GM12878 (cell line): Measurements from ENCODE around the gene PCNX1. TPM values are rescaled to one million over a fixed set of nuclear protein-coding genes. Genes with fewer than 3 reads are reported as not detected.
A peak's percentile ranks its signal among the peaks of the same experiment; 100 is the strongest.

Experiments used
- ATAC-seq: fragments of 200-7000 bp; cut with Tn5 transposase; 3 replicates; pipeline ENCODE4 v1.9.1; 2020; ENCODE audit warnings: mild to moderate bottlenecking, moderate library complexity
- BruUV-seq: library from RNA; stranded (reverse); fragments of 400-500 nt; replicated peaks from 2 replicates; lab custom pipeline; 2021; lab: Mats Ljungman, UMichigan
- CTCF ChIA-PET: fragments of 300-600 bp; sonication (Branson Sonifier 250); formaldehyde crosslinking; extraction: SDS; loops from one replicate; lab custom pipeline; 2021; ENCODE audit warnings: inconsistent platforms; lab: Yijun Ruan, JAX
- POLR2A ChIA-PET: fragments of 350-600 bp; formaldehyde crosslinking; extraction: SDS; loops from one replicate; lab custom pipeline; 2021; ENCODE audit warnings: inconsistent platforms; lab: Charles Lee
- RAD21 ChIA-PET: fragments of 300-600 bp; sonication (Branson Sonifier 250); formaldehyde crosslinking; loops from one replicate; lab custom pipeline; 2023; ENCODE audit warnings: antibody characterized with exemption; ENCODE audit not compliant: unreplicated experiment; lab: Charles Lee
- SMC1A ChIA-PET: fragments of 300-600 bp; sonication (Branson Sonifier 250); formaldehyde crosslinking; loops from one replicate; lab custom pipeline; 2023; ENCODE audit not compliant: unreplicated experiment, uncharacterized antibody; lab: Charles Lee
- DNase-seq: peaks from one replicate; pipeline ENCODE4 v3.0.0-alpha.2; 2011; ENCODE audit warnings: low read depth, low spot score
- FAIRE-seq: peaks from 3 replicates; lab custom pipeline; 2011; peaks lifted over from hg19 to GRCh38; lab: Jason Lieb, UNC
- H2AFZ ChIP-seq: 2 replicates; pipeline ENCODE4 v1.6.0; 2011; ENCODE audit warnings: low read depth, low read length, control low read depth; ENCODE audit not compliant: control insufficient read depth
- H3K27ac ChIP-seq: 2 replicates; pipeline ENCODE4 v1.5.1; 2011; ENCODE audit warnings: control low read depth; ENCODE audit not compliant: control insufficient read depth, insufficient read depth
- H3K27me3 ChIP-seq, 2 experiments: replicated peaks in 1 of 2; 2 replicates each; pipeline versions ENCODE4 v1.6.0 to v1.6.1; 2011; ENCODE audit warnings: low read length in 1 of 2; ENCODE audit not compliant: control insufficient read depth in 2 of 2, insufficient read depth in 2 of 2
- H3K36me3 ChIP-seq, 2 experiments: 2 replicates each; pipeline ENCODE4 v1.5.1; 2011; ENCODE audit warnings: low read length in 1 of 2; ENCODE audit not compliant: control insufficient read depth in 2 of 2, insufficient read depth in 2 of 2
- H3K4me1 ChIP-seq: 2 replicates; pipeline ENCODE4 v1.6.1; 2011; ENCODE audit warnings: mild to moderate bottlenecking, low read length, moderate library complexity, mixed read lengths; ENCODE audit not compliant: control insufficient read depth, insufficient read depth
- H3K4me2 ChIP-seq: 2 replicates; pipeline ENCODE4 v1.6.0; 2011; ENCODE audit warnings: control low read depth; ENCODE audit not compliant: control insufficient read depth, insufficient read depth
- H3K4me3 ChIP-seq: fragments of 200-600 bp; sonication (generic); 2 replicates; pipeline ENCODE4 v1.5.1; 2016
- H3K79me2 ChIP-seq: 2 replicates; pipeline ENCODE4 v1.6.0; 2011; ENCODE audit warnings: low read length; ENCODE audit not compliant: control insufficient read depth, insufficient read depth
- H3K9ac ChIP-seq: 2 replicates; pipeline ENCODE4 v1.8.0; 2011; ENCODE audit warnings: low read length, control low read depth, mixed read lengths; ENCODE audit not compliant: control insufficient read depth, insufficient read depth
- H3K9me3 ChIP-seq: replicated peaks from 3 replicates; pipeline ENCODE4 v1.5.1; 2011; ENCODE audit warnings: mild to moderate bottlenecking, low read length; ENCODE audit not compliant: control insufficient read depth, insufficient read depth
- H4K20me1 ChIP-seq: 2 replicates; pipeline ENCODE4 v1.6.0; 2011; ENCODE audit not compliant: control insufficient read depth, insufficient read depth
- ATF2 ChIP-seq: IDR thresholded peaks from 2 replicates; pipeline ENCODE4 v1.6.1; 2012; ENCODE audit warnings: low read length, inconsistent platforms
- CBX3 ChIP-seq: fragments of 200-600 bp; sonication (generic); IDR thresholded peaks from 2 replicates; pipeline ENCODE4 v1.6.1; 2016; ENCODE audit warnings: low read depth, borderline replicate concordance
- EED ChIP-seq: sonication (generic); IDR thresholded peaks from 2 replicates; pipeline ENCODE4 v1.6.1; 2016; ENCODE audit warnings: antibody characterized with exemption, low read depth
- FOXM1 ChIP-seq: IDR thresholded peaks from 2 replicates; pipeline ENCODE4 v1.6.1; 2012; ENCODE audit warnings: low read depth, mild to moderate bottlenecking, inconsistent platforms, low read length, moderate library complexity
- HDGF ChIP-seq: fragments of 450-650 bp; IDR thresholded peaks from 2 replicates; pipeline ENCODE4 v1.6.1; 2016; ENCODE audit warnings: antibody characterized with exemption
- IKZF1 ChIP-seq: fragments of 450-650 bp; conservative IDR thresholded peaks from 2 replicates; pipeline ENCODE4 v1.6.1; 2017; ENCODE audit warnings: antibody characterized with exemption, mild to moderate bottlenecking
- MEF2A ChIP-seq: IDR thresholded peaks from 2 replicates; pipeline ENCODE4 v1.6.1; 2011; ENCODE audit warnings: low read depth, mild to moderate bottlenecking, low read length, moderate library complexity; ENCODE audit not compliant: insufficient read depth
- MEF2B ChIP-seq: fragments of 450-650 bp; IDR thresholded peaks from 2 replicates; pipeline ENCODE4 v1.6.1; 2018; ENCODE audit warnings: mild to moderate bottlenecking, moderate library complexity; ENCODE audit not compliant: partially characterized antibody, poor library complexity, severe bottlenecking
- MTA2 ChIP-seq: fragments of 450-650 bp; IDR thresholded peaks from 2 replicates; pipeline ENCODE4 v1.6.1; 2016; ENCODE audit warnings: low read depth, mild to moderate bottlenecking, moderate library complexity
- NFYB ChIP-seq: IDR thresholded peaks from 2 replicates; pipeline ENCODE4 v1.6.1; 2011; ENCODE audit warnings: low read depth, mild to moderate bottlenecking, low read length, improper control_type of control experiment, moderate library complexity; ENCODE audit not compliant: insufficient read depth
- RCOR1 ChIP-seq: conservative IDR thresholded peaks from 2 replicates; pipeline ENCODE4 v1.6.1; 2012; ENCODE audit warnings: low read depth, low read length, improper control_type of control experiment
- TARDBP ChIP-seq: IDR thresholded peaks from 2 replicates; pipeline ENCODE4 v1.6.1; 2016; ENCODE audit warnings: borderline replicate concordance
- ZBTB4 ChIP-seq: fragments of 450-650 bp; formaldehyde crosslinking; IDR thresholded peaks from 2 replicates; pipeline ENCODE4 v1.4.0; 2022; ENCODE audit warnings: mild to moderate bottlenecking, moderate library complexity
- ZSCAN29 ChIP-seq: fragments of 450-650 bp; IDR thresholded peaks from 2 replicates; pipeline ENCODE4 v1.6.1; 2017; ENCODE audit warnings: mild to moderate bottlenecking, moderate library complexity
- WGBS: methylation state at CpG from one replicate; pipeline ENCODE4 v1.1.6; 2016; ENCODE audit warnings: low lambda C conversion rate; ENCODE audit not compliant: insufficient replicate concordance, insufficient coverage; ENCODE audit errors: missing lambda C conversion rate; 5-methylcytosine and 5-hydroxymethylcytosine counted together
- in situ Hi-C: fragments of 300-500 bp; cut with MboI; formaldehyde crosslinking; loops from 9 replicates; pipeline ENCODE4 v1.14.3; 2018; ENCODE audit warnings: mixed read lengths
- intact Hi-C: fragments of 100-400 bp; cut with micrococcal nuclease; formaldehyde crosslinking; loops from one replicate; pipeline ENCODE4 v1.14.2; 2022; ENCODE audit not compliant: unreplicated experiment
- polyA plus RNA-seq, 11 experiments: library from polyadenylated mRNA; depleted of rRNA in 4 of 11; unstranded in 6 of 11; stranded (reverse) in 5 of 11; fragments of >200 nt; fragmentation: Nextera tagmentation in 4 of 11; fragmentation: Illumina TruSeq in 1 of 11; extraction: Ambion mirVana in 4 of 11; extraction: Trizol in 1 of 11; gene quantifications; 1 replicate in 1 of 11; 2 replicates in 10 of 11; pipeline versions ENCODE4 v1.2.1 to v1.2.3, GENCODE V29; 2011 to 2016; ENCODE audit warnings: inconsistent platforms in 2 of 11, missing spikeins in 2 of 11, low read depth in 1 of 11
- total RNA-seq, 4 experiments: library from RNA; depleted of rRNA in 3 of 4; stranded (reverse); fragments of >200 nt in 3 of 4; fragmentation: Illumina TruSeq in 1 of 4; extraction: Trizol in 1 of 4; gene quantifications; 2 replicates each; pipeline versions ENCODE4 v1.2.1 to v1.2.3, GENCODE V29; 2013 to 2021

Gene PCNX1
- total and polyA plus RNA-seq, 10 of the 15 experiments (the other 5 are each of a cell fraction or from before 2014, with no cell fraction given), result 4.6 to 53.9 (median 20.5) TPM

- TF ChIP-seq NFYB (no peak), FOXM1 (no peak), EED (no peak), TARDBP (no peak), ZBTB4 (CRISPR knock-in tag) (no peak), MEF2B (no peak), MTA2 (peak; percentile 75), ZSCAN29 (peak; percentile 87)
- TF ChIP-seq, all 136 proteins: peak for 12
Observed at GRCh38 chr14:71130491-71131179, 223.4 kb downstream of the PCNX1 start (continued).

GRCh38 chr14:71133296-71133695 is 226.0 kb downstream of the PCNX1 start:
- WGBS, result 64% methylated on average over 8 of the region's 8 CpGs
- no peaks in the 10 kb centered on the region for H3K36me3 ChIP-seq
- no peak overlapping the region for H3K27ac ChIP-seq
- DNase-seq (no peak), FAIRE-seq (no peak), ATAC-seq (no peak)
- no peak overlapping the region for H3K9ac ChIP-seq
- intact Hi-C loops, result no loop called here
- H3K4me3 ChIP-seq, result no peak overlapping the region
- no peaks in the 10 kb centered on the region; the same call in 2 of the 3 replicates for H3K9me3 ChIP-seq
- H3K79me2 ChIP-seq, result no peaks in the 10 kb centered on the region
- ChIA-PET POLR2A (no interaction called here), CTCF (interaction anchor here (0.7 to 1.8 kb wide), 3 partner anchors 9 to 722 kb away, joined by 3 to 8 read pairs (median 5); no protein-coding TSS in a partner anchor), SMC1A (interaction anchor here (0.6 to 1.3 kb wide), 3 partner anchors 599 to 616 kb away, joined by 3 read pairs; no protein-coding TSS in a partner anchor), RAD21 (interaction anchor here (0.6 to 7.9 kb wide), 2 partner anchors 620 to 662 kb away, joined by 3 to 56 read pairs; no protein-coding TSS in a partner anchor)
- H2AFZ ChIP-seq, result no peak overlapping the region
- H4K20me1 ChIP-seq, result no peaks in the 10 kb centered on the region
- H3K27me3 ChIP-seq, result no peaks in the 10 kb centered on the region
- TF ChIP-seq CBX3, result no peak
- TF ChIP-seq RCOR1, result no peak
- no peak for TF ChIP-seq IKZF1
- TF ChIP-seq ATF2, result no peak
- TF ChIP-seq MEF2A, result no peak
- TF ChIP-seq EED, result no peak
- no peak for TF ChIP-seq HDGF
- in situ Hi-C loops, result loop anchor here (5.0 to 10.0 kb wide), 2 partner anchors 272 to 619 kb away; no protein-coding TSS in a partner anchor
- H3K4me2 ChIP-seq, result no peak overlapping the region
- no peaks in the 10 kb centered on the region for H3K4me1 ChIP-seq
- BruUV-seq, result no TSS peak
